Right lobe of liver (tissue), 4 donors: ENCODE results near the gene RNU1-2.
"Not testable (repeated sequence)": the region's sequence is repeated elsewhere in the genome, so short reads cannot be mapped to it uniquely, and the experiment has no call there.

Experiments used
- POLR2A ChIP-seq: fragments of 450-650 bp; IDR thresholded peaks from one replicate; pipeline ENCODE4 v1.6.1; 2017; ENCODE audit warnings: antibody characterized with exemption, mild to moderate bottlenecking
- TF ChIP-seq, protein P1 (sequence below), 4 donors: fragments of 200-600 bp in 3 of 4; fragments of 450-650 bp in 1 of 4; IDR thresholded peaks; one replicate each; pipeline versions ENCODE4 v1.5.1 to v1.8.0; 2016 to 2022; ENCODE audit warnings: antibody characterized with exemption in 4 of 4, mild to moderate bottlenecking in 2 of 4
- donor health status: DM: no; HTN: no; CAD: no.
- donor health status: DM: no; HTN: no; CAD: no.
- donor health status: DM: no; HTN: yes; CAD: no.

DNA sequence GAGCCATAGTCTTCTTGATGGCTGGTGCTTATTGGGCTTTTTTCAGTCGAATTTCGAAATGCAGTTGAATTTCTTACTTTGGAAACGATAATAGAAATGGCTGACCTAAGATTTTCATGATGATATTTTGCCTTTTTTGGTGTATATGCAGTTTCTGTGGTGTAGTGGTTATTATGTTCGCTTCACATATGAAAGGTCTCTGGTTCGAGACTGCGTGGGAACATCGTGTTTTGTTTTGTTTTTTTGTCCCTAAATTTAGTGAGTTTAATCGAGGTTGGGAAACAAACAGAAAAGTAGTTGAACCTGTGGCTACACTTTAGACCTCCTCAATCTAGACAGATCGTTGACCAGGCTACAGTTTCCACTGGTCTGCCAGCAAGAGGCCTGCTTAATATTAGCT, 35.7 kb upstream of the RNU1-2 start:
- TF ChIP-seq, protein P1, sequence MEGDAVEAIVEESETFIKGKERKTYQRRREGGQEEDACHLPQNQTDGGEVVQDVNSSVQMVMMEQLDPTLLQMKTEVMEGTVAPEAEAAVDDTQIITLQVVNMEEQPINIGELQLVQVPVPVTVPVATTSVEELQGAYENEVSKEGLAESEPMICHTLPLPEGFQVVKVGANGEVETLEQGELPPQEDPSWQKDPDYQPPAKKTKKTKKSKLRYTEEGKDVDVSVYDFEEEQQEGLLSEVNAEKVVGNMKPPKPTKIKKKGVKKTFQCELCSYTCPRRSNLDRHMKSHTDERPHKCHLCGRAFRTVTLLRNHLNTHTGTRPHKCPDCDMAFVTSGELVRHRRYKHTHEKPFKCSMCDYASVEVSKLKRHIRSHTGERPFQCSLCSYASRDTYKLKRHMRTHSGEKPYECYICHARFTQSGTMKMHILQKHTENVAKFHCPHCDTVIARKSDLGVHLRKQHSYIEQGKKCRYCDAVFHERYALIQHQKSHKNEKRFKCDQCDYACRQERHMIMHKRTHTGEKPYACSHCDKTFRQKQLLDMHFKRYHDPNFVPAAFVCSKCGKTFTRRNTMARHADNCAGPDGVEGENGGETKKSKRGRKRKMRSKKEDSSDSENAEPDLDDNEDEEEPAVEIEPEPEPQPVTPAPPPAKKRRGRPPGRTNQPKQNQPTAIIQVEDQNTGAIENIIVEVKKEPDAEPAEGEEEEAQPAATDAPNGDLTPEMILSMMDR (IDR thresholded peaks at IDR 0.05): not testable (repeated sequence)
- not testable (repeated sequence) for TF ChIP-seq POLR2A
